ENCODE data around the gene CFAP299. TPM values are rescaled to one million over a fixed set of nuclear protein-coding genes. Genes with fewer than 3 reads are reported as not detected.

The CFAP299 gene
- total RNA-seq, 4 donors from 2014 or later = 0.84 to 2.5 (median 2.2) TPM; not detected in 1

DNA sequence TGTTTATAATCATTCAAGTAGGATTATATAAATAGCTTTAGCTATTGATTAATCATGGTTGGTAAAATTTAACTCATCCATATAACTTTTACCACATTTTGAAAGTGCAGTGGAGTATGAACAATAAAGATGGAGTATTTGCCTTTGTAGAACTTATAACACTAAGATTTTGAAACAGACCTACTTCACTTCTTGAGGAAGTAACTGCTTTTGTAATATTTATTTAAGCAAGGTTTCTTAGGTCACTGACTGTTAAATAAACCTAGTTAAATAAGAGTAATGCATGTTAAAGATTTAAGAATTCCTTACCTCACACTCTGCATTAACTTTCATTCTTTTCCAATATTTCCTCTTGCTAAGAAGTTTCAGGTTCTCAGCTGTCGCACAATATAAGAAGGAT lies 242.5 kb downstream of the CFAP299 start:
- TF ChIP-seq EP300 (IDR thresholded peaks at IDR 0.05) (no peak), POLR2AphosphoS5 (IDR thresholded peaks at IDR 0.05) (no peak), POLR2A (IDR thresholded peaks at IDR 0.05; ENCODE audit: low read depth) (no peak)
- TF ChIP-seq, protein P1, sequence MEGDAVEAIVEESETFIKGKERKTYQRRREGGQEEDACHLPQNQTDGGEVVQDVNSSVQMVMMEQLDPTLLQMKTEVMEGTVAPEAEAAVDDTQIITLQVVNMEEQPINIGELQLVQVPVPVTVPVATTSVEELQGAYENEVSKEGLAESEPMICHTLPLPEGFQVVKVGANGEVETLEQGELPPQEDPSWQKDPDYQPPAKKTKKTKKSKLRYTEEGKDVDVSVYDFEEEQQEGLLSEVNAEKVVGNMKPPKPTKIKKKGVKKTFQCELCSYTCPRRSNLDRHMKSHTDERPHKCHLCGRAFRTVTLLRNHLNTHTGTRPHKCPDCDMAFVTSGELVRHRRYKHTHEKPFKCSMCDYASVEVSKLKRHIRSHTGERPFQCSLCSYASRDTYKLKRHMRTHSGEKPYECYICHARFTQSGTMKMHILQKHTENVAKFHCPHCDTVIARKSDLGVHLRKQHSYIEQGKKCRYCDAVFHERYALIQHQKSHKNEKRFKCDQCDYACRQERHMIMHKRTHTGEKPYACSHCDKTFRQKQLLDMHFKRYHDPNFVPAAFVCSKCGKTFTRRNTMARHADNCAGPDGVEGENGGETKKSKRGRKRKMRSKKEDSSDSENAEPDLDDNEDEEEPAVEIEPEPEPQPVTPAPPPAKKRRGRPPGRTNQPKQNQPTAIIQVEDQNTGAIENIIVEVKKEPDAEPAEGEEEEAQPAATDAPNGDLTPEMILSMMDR (IDR thresholded peaks at IDR 0.05) = no peak
- no peaks in the 10 kb centered on the region for H3K36me3 ChIP-seq
- WGBS = 59% methylated on average over 1 of the region's 1 CpG
- H3K4me3 ChIP-seq = no peak overlapping the region
- H3K9me3 ChIP-seq = peaks cover 0 to 3% (median 0%) of the 10 kb centered on the region in 4 donors
- no peak overlapping the region for H3K27ac ChIP-seq (replicated peaks in 1 of 4)
- H3K27me3 ChIP-seq = no peaks in the 10 kb centered on the region
- no peak for DNase-seq (ENCODE audit: extremely low spot score)
- H3K4me1 ChIP-seq = no peaks in the 10 kb centered on the region
- intact Hi-C loops (cut with DNase I) = no loop called here

DNA sequence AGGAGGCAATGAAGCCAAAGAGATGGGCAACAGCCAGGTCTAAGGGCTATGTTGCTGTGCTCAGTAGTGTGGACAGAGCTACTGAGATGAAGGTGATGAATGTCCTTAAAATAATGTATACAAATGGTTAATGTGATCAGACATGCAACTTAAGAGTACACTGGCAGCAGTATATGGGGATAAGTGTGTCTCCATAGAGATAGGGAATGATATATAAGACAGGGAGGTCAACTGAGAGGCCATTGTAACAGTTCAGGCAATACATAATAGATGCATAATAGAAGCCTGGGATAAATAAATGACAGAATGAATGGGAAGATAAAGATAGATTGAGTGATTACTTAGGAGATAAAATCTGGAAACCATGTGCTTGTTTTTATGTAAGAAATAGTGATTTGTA lies 250.0 kb downstream of the CFAP299 start:
- intact Hi-C loops (cut with DNase I) = no loop called here
- H3K27ac ChIP-seq (replicated peaks in 1 of 4) = no peak overlapping the region

DNA sequence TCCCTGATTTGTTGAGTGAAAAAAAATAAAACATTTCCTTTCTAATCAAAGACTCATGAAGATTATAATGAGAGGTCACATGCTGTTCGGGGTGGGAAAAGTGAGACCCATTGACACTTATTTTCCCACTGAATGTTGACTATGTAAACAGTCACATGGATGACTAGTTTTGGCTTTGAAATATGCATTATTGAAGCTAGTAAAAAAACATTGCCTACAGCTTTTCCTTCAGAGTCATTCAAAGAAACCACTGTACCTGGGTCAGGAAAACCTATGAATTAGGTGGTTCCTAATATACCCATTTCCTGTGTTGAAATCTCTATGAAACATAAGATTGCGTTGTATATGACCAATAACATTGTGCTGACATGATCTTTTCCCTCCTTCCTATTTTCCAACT lies 251.2 kb downstream of the CFAP299 start:
- no peak overlapping the region for H3K27ac ChIP-seq (replicated peaks in 1 of 4)
- DNase-seq (ENCODE audit: extremely low spot score) = no peak
- TF ChIP-seq, protein P1 (IDR thresholded peaks at IDR 0.05) = no peak
- no peak for TF ChIP-seq EP300 (IDR thresholded peaks at IDR 0.05)
- no peak for TF ChIP-seq POLR2A (IDR thresholded peaks at IDR 0.05; ENCODE audit: low read depth)
- TF ChIP-seq POLR2AphosphoS5 (IDR thresholded peaks at IDR 0.05) = no peak
- no peak overlapping the region for H3K4me3 ChIP-seq
- H3K27me3 ChIP-seq = no peaks in the 10 kb centered on the region
- H3K36me3 ChIP-seq = no peaks in the 10 kb centered on the region
- intact Hi-C loops (cut with DNase I) = no loop called here
- no peaks in the 10 kb centered on the region for H3K9me3 ChIP-seq
- 82% methylated on average over 2 of the region's 2 CpGs for WGBS
- no peaks in the 10 kb centered on the region for H3K4me1 ChIP-seq

More for the DNA sequence above, 250.0 kb downstream of the CFAP299 start:
- H3K9me3 ChIP-seq = no peaks in the 10 kb centered on the region
- TF ChIP-seq, protein P1 (IDR thresholded peaks at IDR 0.05) = no peak
- TF ChIP-seq EP300 (IDR thresholded peaks at IDR 0.05) = no peak
- TF ChIP-seq POLR2AphosphoS5 (IDR thresholded peaks at IDR 0.05) = no peak
- no peak for TF ChIP-seq POLR2A (IDR thresholded peaks at IDR 0.05; ENCODE audit: low read depth)
- no peaks in the 10 kb centered on the region for H3K27me3 ChIP-seq
- H3K36me3 ChIP-seq = no peaks in the 10 kb centered on the region
- no peak for DNase-seq (ENCODE audit: extremely low spot score)
- H3K4me1 ChIP-seq = no peaks in the 10 kb centered on the region
- no peak overlapping the region for H3K4me3 ChIP-seq

DNA sequence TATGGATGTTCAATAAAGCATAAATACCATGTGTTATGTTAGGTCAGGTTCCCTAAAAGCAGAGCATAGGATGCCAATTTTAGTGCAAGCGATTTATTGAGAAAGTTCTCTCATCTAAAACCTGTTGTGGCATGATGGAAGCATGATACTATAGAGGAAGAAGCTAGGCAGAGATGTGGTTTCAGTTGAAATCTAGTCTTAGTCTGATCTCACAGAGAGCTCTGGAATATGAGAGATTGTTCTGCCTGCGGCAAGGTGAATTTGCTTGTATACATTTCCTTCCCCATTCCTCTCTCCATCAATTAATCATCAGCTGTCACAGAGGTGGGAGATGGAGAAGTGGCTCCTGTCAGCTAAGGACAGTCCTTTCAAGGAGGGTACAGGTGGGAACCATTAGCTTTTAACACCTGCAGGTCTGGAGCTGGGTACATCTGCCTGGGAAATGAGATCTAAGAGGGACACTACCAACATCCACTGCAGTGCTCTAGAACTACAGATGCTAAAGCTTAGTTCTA lies 252.4 kb downstream of the CFAP299 start:
- no peak for DNase-seq (ENCODE audit: extremely low spot score)
- intact Hi-C loops (cut with DNase I) = no loop called here
- H3K27me3 ChIP-seq = no peaks in the 10 kb centered on the region
- no peaks in the 10 kb centered on the region for H3K4me1 ChIP-seq
- H3K4me3 ChIP-seq = no peak overlapping the region
- H3K9me3 ChIP-seq = no peaks in the 10 kb centered on the region
- no peak for TF ChIP-seq EP300 (IDR thresholded peaks at IDR 0.05)
- TF ChIP-seq, protein P1 (IDR thresholded peaks at IDR 0.05) = no peak
- WGBS = 66% methylated on average over 2 of the region's 2 CpGs
- H3K36me3 ChIP-seq = no peaks in the 10 kb centered on the region
- H3K27ac ChIP-seq (replicated peaks in 1 of 4) = no peak overlapping the region

DNA sequence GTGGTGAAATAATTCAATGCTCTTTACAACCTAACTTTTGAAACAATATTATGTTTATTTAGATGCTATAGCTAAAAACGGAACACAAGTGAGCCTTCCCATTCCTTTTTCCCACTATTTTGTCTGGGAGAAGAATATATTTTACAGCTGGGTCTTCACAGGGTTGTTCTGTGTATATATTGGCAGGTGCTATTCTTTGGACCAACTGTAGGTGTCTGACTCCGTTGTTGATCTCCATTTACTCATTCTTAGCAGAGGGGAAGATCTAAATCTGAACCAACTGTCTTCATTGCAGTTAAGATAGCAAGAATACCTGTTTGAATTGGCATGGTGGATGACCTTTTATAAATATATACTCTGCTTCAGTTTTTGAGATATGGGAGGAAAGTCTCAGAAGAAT lies 257.4 kb downstream of the CFAP299 start:
- 50% methylated on average over 2 of the region's 2 CpGs for WGBS
- H3K27ac ChIP-seq (replicated peaks in 1 of 4) = no peak overlapping the region
- no peaks in the 10 kb centered on the region for H3K36me3 ChIP-seq

More for the DNA sequence above, 257.4 kb downstream of the CFAP299 start:
- no peak for DNase-seq (ENCODE audit: extremely low spot score)
- H3K9me3 ChIP-seq = no peaks in the 10 kb centered on the region
- TF ChIP-seq, protein P1 (IDR thresholded peaks at IDR 0.05) = no peak
- TF ChIP-seq EP300 (IDR thresholded peaks at IDR 0.05) = no peak
- no peak for TF ChIP-seq POLR2A (IDR thresholded peaks at IDR 0.05; ENCODE audit: low read depth)
- intact Hi-C loops (cut with DNase I) = no loop called here
- no peak overlapping the region for H3K4me3 ChIP-seq
- no peaks in the 10 kb centered on the region for H3K4me1 ChIP-seq
- no peaks in the 10 kb centered on the region for H3K27me3 ChIP-seq

Measured in esophagus muscularis mucosa (tissue), 4 donors.